SKM-1 treated with dmso at 0.1 percent for 144 hours (cell line): ENCODE data around the gene MFN1.
A peak's percentile ranks its signal among the peaks of the same experiment; 100 is the strongest.
"Not testable (repeated sequence)": the region's sequence is repeated elsewhere in the genome, so short reads cannot be mapped to it uniquely, and the experiment has no call there.

Experiments used
- DNase-seq: peaks from one replicate; lab custom pipeline; 2025; ENCODE audit not compliant: unreplicated experiment; lab: John Stamatoyannopoulos, UW

MFN1 gene

GRCh38 chr3:179347345-179348194 lies at the start of gene MFN1:
Gene MFN1, plus strand, starts transcription at chr3:179347709. Its CDS starts 1,143 bp downstream, at chr3:179348852.
- DNase-seq, result peak; percentile 92

GRCh38 chr3:179297971-179298725 lies 49.4 kb upstream of the MFN1 start:
- DNase-seq, result no peak

GRCh38 chr3:179299316-179299715 lies 48.2 kb upstream of the MFN1 start:
- no peak for DNase-seq

GRCh38 chr3:179299999-179300613 lies 47.4 kb upstream of the MFN1 start:
- no peak for DNase-seq

- no peak for DNase-seq
Measured at GRCh38 chr3:179301645-179302044, 45.9 kb upstream of the MFN1 start.

- no peak for DNase-seq
Measured at GRCh38 chr3:179302111-179302510, 45.4 kb upstream of the MFN1 start.

GRCh38 chr3:179304605-179305004 lies 42.9 kb upstream of the MFN1 start:
- DNase-seq, result no peak

- DNase-seq, result not testable (repeated sequence)
Measured at GRCh38 chr3:179307362-179307761, 40.1 kb upstream of the MFN1 start.

GRCh38 chr3:179308001-179308400 lies 39.5 kb upstream of the MFN1 start:
- DNase-seq, result no peak

GRCh38 chr3:179309225-179310078 lies 38.1 kb upstream of the MFN1 start:
- DNase-seq, result no peak

- no peak for DNase-seq
Measured at GRCh38 chr3:179318876-179319275, 28.6 kb upstream of the MFN1 start.

- no peak for DNase-seq
Measured at GRCh38 chr3:179321668-179322285, 25.7 kb upstream of the MFN1 start.

- DNase-seq, result peak; percentile 87
Measured at GRCh38 chr3:179322286-179323196, 25.0 kb upstream of the MFN1 start, which contains the start of gene ZNF639. Gene ZNF639, plus strand, starts transcription at chr3:179323031. Its CDS starts 5,263 bp downstream, at chr3:179328294.

- DNase-seq, result peak; percentile 62
Measured at GRCh38 chr3:179323197-179324110, 24.1 kb upstream of the MFN1 start.

- DNase-seq, result no peak
Measured at GRCh38 chr3:179324270-179324754, 23.2 kb upstream of the MFN1 start.

GRCh38 chr3:179330438-179330837 lies 17.1 kb upstream of the MFN1 start:
- no peak for DNase-seq

GRCh38 chr3:179332240-179332639 lies 15.3 kb upstream of the MFN1 start:
- no peak for DNase-seq

GRCh38 chr3:179333084-179333483 lies 14.4 kb upstream of the MFN1 start:
- no peak for DNase-seq
